HTERT RPE-1 (cell line): ENCODE data around the gene CACNG6.

Source experiments
- in situ Hi-C: fragments of 300-500 bp; cut with MboI; formaldehyde crosslinking; loops from 4 replicates; pipeline ENCODE4 v1.14.3; 2020; ENCODE audit warnings: low sequenced_read_pairs

The CACNG6 gene

GRCh38 chr19:54040003-54040402 is 48.6 kb downstream of the CACNG6 start:
- in situ Hi-C loops, result no loop called here

- in situ Hi-C loops, result no loop called here
Measured at GRCh38 chr19:54041969-54042606, 50.7 kb downstream of the CACNG6 start.

GRCh38 chr19:54042989-54043388 is 51.6 kb downstream of the CACNG6 start:
- in situ Hi-C loops, result no loop called here

GRCh38 chr19:54045771-54046170 is 54.3 kb downstream of the CACNG6 start:
- in situ Hi-C loops, result no loop called here

GRCh38 chr19:54047616-54048015 is 56.2 kb downstream of the CACNG6 start:
- in situ Hi-C loops, result no loop called here
